GM12872 (cell line): ENCODE measurements around the gene NEK6.

ENCODE experiments used
- TF ChIP-seq, protein P1 (sequence below): IDR thresholded peaks from 3 replicates; pipeline ENCODE4 v1.5.1; 2011; ENCODE audit warnings: low read depth, mild to moderate bottlenecking, low read length, moderate library complexity; ENCODE audit not compliant: insufficient read depth

NEK6 gene

GRCh38 chr9:124269556-124269955 is 11.8 kb downstream of the NEK6 start:
- TF ChIP-seq, protein P1, sequence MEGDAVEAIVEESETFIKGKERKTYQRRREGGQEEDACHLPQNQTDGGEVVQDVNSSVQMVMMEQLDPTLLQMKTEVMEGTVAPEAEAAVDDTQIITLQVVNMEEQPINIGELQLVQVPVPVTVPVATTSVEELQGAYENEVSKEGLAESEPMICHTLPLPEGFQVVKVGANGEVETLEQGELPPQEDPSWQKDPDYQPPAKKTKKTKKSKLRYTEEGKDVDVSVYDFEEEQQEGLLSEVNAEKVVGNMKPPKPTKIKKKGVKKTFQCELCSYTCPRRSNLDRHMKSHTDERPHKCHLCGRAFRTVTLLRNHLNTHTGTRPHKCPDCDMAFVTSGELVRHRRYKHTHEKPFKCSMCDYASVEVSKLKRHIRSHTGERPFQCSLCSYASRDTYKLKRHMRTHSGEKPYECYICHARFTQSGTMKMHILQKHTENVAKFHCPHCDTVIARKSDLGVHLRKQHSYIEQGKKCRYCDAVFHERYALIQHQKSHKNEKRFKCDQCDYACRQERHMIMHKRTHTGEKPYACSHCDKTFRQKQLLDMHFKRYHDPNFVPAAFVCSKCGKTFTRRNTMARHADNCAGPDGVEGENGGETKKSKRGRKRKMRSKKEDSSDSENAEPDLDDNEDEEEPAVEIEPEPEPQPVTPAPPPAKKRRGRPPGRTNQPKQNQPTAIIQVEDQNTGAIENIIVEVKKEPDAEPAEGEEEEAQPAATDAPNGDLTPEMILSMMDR = no peak

DNA sequence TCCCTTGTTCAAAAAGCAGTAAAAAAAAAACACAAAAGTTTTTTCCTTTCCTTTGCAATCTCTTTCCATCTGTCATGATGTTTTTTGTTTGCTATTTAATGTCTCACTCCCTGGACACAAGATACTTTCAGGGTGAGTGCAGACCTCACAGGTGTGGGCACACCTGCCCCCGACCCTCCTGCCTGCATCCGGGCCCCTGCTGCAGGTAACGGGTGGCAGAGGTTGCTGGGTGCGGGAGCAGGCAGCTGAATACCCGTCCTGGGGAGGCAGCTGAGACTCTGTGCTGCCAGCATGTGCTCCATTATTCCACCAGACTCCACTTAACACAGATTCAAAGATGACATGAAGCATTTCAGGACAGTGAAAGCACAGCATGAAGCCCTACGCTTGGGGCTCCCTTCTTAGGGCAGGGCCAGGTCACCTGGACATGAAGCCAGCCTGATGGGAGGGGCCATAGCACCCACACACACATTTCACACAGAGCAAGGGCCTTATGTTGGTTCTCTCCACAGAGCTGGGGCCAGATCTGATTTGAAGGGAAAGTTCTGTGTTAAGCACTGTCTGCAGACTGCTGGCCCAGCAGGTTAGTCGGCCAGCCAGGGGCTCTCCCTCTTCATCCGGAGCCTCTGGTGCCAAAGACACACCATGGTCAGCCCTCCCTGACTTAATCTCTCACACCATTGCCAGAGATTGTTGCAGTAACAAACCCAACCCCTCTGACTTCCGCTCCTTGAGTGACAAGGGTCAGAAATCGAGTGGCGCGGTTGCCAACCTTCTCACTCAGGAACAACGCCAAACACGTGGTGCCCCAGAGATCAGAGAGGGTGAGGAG is 13.0 kb downstream of the NEK6 start:
- TF ChIP-seq, protein P1 = no peak

DNA sequence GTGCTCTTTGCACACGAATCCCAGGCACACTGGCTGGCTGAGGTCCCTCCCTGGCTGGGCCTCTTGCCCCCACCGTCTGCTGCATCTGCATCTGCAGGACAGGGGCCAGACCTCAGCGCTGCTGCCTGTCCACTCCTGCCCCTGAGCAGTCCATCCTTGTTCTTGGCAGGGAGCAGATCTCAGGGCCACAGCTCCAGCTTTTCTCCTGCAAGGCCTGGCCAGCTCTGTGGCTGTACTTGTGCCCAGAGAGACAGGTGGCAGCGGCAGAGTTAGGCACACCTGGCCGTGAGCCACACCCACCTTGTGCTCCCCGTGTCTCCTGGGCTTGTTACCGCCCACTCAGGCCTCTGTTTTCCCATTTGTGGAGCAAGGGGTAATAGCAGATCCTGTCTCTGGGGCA is 13.9 kb downstream of the NEK6 start:
- TF ChIP-seq, protein P1 = no peak

DNA sequence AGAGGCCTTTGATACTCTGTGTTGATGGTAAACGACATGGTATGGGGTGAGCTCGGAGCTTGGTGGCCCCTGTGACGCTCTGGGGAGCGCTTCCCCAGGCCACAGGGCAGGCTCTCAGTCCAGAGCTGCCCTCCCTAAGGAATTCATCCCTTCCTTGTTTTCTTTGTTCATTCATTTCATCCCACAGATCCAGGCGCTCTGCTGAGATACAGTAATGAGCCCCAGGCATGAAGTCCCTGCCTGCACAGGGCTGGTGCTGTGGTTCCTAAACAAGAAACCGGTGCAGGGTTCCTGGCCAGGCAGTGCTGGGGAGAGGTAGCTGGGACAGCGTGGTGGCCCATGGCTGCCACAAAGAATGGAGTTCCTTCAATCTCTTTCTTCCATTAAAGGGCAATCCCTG is 14.4 kb downstream of the NEK6 start:
- TF ChIP-seq, protein P1 = no peak

- TF ChIP-seq, protein P1 = no peak
Measured at GRCh38 chr9:124272979-124273378, 15.2 kb downstream of the NEK6 start.

- TF ChIP-seq, protein P1 = no peak
Measured at GRCh38 chr9:124273427-124274160, 15.8 kb downstream of the NEK6 start.

GRCh38 chr9:124274226-124274625 is 16.5 kb downstream of the NEK6 start:
- TF ChIP-seq, protein P1 = no peak
